HG03457 (cell line): ENCODE data around the gene NPAS1.
"Not testable (repeated sequence)": the region's sequence is repeated elsewhere in the genome, so short reads cannot be mapped to it uniquely, and the experiment has no call there.

Source experiments
- ATAC-seq: cut with Tn5 transposase; IDR thresholded peaks from one replicate; pipeline ENCODE4 v1.9.1; 2021; ENCODE audit warnings: moderate number of reproducible peaks; ENCODE audit not compliant: unreplicated experiment

The NPAS1 gene

GRCh38 chr19:47044946-47045866 lies 25.6 kb downstream of the NPAS1 start:
- ATAC-seq: no peak

GRCh38 chr19:47045867-47046470 lies 26.3 kb downstream of the NPAS1 start:
- ATAC-seq: no peak

- no peak for ATAC-seq
Observed at GRCh38 chr19:47047272-47047762, 27.7 kb downstream of the NPAS1 start.

- ATAC-seq: peak; percentile 23
Observed at GRCh38 chr19:47047763-47048405, 28.2 kb downstream of the NPAS1 start.

GRCh38 chr19:47049307-47049700 lies 29.7 kb downstream of the NPAS1 start:
- no peak for ATAC-seq

- not testable (repeated sequence) for ATAC-seq
Observed at GRCh38 chr19:47050562-47050961, 30.9 kb downstream of the NPAS1 start.

- ATAC-seq: no peak
Observed at GRCh38 chr19:47056411-47056810, 36.8 kb downstream of the NPAS1 start.

- ATAC-seq: no peak
Observed at GRCh38 chr19:47057328-47057727, 37.7 kb downstream of the NPAS1 start.

GRCh38 chr19:47058621-47059022 lies 39.0 kb downstream of the NPAS1 start:
- ATAC-seq: no peak

- ATAC-seq: no peak
Observed at GRCh38 chr19:47063874-47064273, 44.2 kb downstream of the NPAS1 start.

GRCh38 chr19:47065242-47065641 lies 45.6 kb downstream of the NPAS1 start:
- ATAC-seq: no peak

- ATAC-seq: no peak
Observed at GRCh38 chr19:47066376-47067214, 47.0 kb downstream of the NPAS1 start.

GRCh38 chr19:47067215-47067847 lies 47.7 kb downstream of the NPAS1 start:
- ATAC-seq: no peak

- ATAC-seq: no peak
Observed at GRCh38 chr19:47068246-47068645, 48.6 kb downstream of the NPAS1 start.

- no peak for ATAC-seq
Observed at GRCh38 chr19:47068876-47069406, 49.3 kb downstream of the NPAS1 start.

GRCh38 chr19:47069795-47070194 lies 50.2 kb downstream of the NPAS1 start:
- no peak for ATAC-seq

GRCh38 chr19:47070756-47071155 lies 51.1 kb downstream of the NPAS1 start:
- no peak for ATAC-seq

- no peak for ATAC-seq
Observed at GRCh38 chr19:47071731-47072130, 52.1 kb downstream of the NPAS1 start.

GRCh38 chr19:47072323-47072722 lies 52.7 kb downstream of the NPAS1 start:
- no peak for ATAC-seq

GRCh38 chr19:47073574-47073973 lies 53.9 kb downstream of the NPAS1 start:
- ATAC-seq: no peak
